MM.1S (cell line): Measurements from ENCODE around the gene RXFP1.

ENCODE experiments used
- CTCF ChIP-seq: fragments of 300-600 bp; sonication (generic); IDR thresholded peaks from 2 replicates; pipeline ENCODE4 v1.5.1; 2016; ENCODE audit warnings: antibody characterized with exemption, low read length, mixed read lengths
- EZH2 ChIP-seq: fragments of 300-600 bp; sonication (generic); optimal IDR thresholded peaks from 2 replicates; pipeline ENCODE3; 2017; ENCODE audit warnings: low read depth, mild to moderate bottlenecking, antibody characterized with exemption, low read length, mixed read lengths

GRCh38 chr4:158636619-158637018 lies 114.9 kb downstream of the RXFP1 start:
- no peak for TF ChIP-seq CTCF
- no peak for TF ChIP-seq EZH2
